ENCODE measurements around the gene WDR53.
"Not testable (repeated sequence)": the region's sequence is repeated elsewhere in the genome, so short reads cannot be mapped to it uniquely, and the experiment has no call there.

The WDR53 gene

GRCh38 chr3:196558476-196558875, 9.9 kb downstream of the WDR53 start:
- no peak for DNase-seq (ENCODE audit: low read depth)

DNA sequence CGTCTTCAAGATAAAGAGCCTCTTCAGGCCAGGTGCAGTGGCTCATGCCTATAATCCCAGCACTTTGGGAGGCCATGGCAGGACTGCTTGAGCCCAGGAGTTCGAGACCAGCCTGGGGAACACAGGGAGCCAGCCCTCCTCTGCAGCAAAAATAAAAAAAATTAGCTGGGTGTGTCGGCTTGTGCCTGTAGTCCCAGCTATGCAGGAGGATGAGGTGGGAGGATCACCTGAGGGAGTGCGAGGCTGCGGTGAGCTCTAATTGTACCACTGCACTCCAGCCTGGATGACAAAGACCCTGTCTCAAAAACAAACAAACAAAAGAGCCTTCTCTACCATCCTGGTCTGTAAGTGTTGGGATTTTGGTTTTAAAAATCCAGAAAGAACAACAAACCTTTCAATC, 11.1 kb downstream of the WDR53 start:
- no peak for DNase-seq (ENCODE audit: low read depth)

- DNase-seq (ENCODE audit: low read depth) = no peak
These were observed 13.1 kb downstream of the WDR53 start for GRCh38 chr3:196555295-196555694.

- no peak for DNase-seq (ENCODE audit: low read depth)
These were observed 14.1 kb downstream of the WDR53 start for GRCh38 chr3:196554205-196554604.

GRCh38 chr3:196553551-196553950, 14.8 kb downstream of the WDR53 start:
- no peak for DNase-seq (ENCODE audit: low read depth)

DNA sequence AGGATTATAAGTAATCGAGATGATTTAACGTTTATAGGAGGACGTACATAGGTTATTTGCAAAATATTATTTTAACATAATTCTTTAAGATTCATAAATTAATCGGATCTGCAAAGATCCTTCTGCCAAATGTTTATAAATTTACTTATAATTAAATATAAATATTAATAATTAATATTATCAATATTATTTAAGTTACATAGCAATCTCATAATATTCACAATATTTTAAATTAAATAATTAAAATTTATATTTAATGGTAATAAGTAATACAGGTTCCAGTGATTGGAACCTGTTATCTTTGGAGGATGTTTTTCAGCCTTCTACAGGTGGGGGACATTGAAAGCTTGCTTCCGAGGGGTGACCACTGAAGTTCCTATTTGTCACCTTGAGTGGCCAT, 16.1 kb downstream of the WDR53 start:
- DNase-seq (ENCODE audit: low read depth) = no peak

GRCh38 chr3:196550172-196550571, 18.2 kb downstream of the WDR53 start:
- not testable (repeated sequence) for DNase-seq (ENCODE audit: low read depth)

GRCh38 chr3:196549312-196549711, 19.0 kb downstream of the WDR53 start:
- not testable (repeated sequence) for DNase-seq (ENCODE audit: low read depth)

DNA sequence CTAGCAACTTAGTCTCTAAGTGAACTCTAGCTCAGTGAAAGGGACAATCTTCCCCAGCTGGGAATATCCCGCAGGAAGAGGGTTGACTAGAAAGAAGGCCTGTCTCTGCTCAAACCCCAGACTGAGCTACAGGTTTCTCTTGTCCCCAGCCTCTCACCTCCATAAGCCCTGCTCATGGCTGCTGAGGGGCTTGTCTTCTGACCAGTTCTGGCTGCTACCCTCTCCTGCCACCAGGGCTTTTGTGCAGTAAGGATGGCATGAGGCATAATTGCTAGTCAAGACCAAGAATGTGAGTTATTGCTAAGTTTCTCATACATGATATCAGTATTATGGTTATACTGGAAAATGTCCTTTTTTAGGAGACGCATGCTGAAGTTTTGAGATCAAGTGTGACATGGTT, 21.3 kb downstream of the WDR53 start:
- no peak for DNase-seq (ENCODE audit: low read depth)

GRCh38 chr3:196546537-196546936, 21.8 kb downstream of the WDR53 start:
- DNase-seq (ENCODE audit: low read depth) = no peak

DNA sequence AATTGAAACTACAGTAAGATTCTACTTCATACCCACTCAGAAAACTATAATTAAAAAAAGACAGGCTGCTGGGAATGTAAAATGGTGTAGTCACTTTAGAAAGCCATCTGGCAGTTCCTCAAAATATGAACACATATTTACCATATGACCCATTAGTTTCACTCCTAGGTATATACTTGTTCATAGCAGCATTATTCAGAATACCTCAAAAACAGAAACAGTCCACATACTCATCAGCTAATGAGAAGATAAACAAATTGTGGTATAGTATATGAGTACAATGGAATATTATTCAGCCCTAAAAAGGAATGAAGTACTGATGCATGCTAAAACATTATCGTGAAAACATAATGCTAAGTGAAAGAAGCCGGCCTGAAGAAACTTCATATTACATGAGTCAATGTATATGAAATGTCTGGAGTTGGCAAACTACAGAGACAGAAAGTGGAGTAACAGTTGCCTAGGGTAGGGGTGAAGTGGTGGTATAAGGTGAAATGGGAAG, 23.8 kb downstream of the WDR53 start:
- DNase-seq (ENCODE audit: low read depth) = no peak

DNA sequence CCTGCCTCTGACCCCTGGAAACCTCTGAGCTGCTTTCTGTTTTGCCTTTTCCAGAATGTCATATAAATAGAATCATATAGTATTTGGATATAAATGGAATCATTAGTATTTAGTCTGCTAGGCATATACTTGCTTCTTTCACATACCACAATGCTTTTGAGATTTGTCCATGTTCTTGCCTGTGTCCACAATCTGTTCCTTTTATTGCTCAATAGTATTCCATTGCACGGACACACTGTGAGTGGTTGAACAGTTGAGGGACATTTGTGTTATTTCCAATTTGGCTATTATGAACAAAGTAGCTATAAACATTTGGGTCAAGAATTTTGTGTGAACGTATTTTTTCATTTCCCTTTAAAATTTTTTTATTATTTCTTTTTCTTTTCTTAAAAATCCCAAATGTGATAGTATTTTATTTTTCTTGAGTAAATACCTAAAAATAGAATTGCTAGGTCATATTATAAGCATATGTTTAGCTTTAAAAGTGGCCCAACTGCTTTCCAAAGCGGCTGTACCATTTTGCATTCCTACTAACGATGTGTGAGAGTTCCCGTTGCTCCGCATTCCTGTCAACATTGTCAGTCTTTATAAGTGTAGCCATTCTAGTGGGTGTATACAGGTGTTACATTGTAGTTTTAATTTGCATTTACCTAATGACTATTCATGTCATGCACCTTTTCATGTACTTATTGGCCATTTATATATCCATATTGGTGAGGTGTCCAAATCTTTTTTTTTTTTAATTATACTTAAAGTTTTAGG, 26.5 kb downstream of the WDR53 start:
- DNase-seq (ENCODE audit: low read depth) = no peak

GRCh38 chr3:196537319-196537984, 30.9 kb downstream of the WDR53 start:
- DNase-seq (ENCODE audit: low read depth) = no peak

- no peak for DNase-seq (ENCODE audit: low read depth)
These were observed 35.1 kb downstream of the WDR53 start for GRCh38 chr3:196533260-196533681.

- DNase-seq (ENCODE audit: low read depth) = no peak
These were observed 36.9 kb downstream of the WDR53 start for GRCh38 chr3:196531418-196531817.

DNA sequence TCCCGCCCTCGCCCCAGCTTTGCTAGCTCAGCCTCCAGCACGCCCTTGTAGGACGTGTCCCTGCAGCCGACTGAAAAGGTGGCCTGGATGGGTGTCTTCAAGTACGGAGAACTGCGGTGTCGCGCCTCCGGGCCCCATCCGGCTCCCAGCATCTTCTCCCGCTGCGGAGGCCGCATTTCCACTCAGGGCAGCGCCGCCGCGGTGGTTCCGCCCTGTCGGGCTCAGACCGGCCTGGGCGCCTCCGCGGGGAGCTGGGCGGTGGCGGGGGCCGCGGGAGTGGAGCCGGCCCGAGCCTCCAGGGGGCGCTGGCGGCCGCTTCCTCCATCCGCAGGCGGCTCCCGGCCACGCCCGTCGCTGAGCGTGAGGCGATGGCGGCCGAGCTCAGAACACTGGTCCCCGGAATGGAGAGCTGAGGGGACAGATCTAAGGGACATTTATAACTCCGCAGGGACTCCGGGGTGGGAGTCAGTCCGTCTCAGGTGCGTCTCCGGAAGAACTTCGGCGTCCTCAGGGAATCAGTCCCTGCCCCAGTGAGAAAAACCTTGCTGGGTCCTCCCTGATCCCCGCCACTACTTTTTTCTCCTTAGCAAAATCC, 39.6 kb downstream of the WDR53 start:
- no peak for DNase-seq (ENCODE audit: low read depth)

- no peak for DNase-seq (ENCODE audit: low read depth)
These were observed 43.2 kb downstream of the WDR53 start for GRCh38 chr3:196525141-196525540.

GRCh38 chr3:196524527-196524926, 43.8 kb downstream of the WDR53 start:
- DNase-seq (ENCODE audit: low read depth) = no peak

- no peak for DNase-seq (ENCODE audit: low read depth)
These were observed 44.5 kb downstream of the WDR53 start for GRCh38 chr3:196523841-196524240.

- DNase-seq (ENCODE audit: low read depth) = not testable (repeated sequence)
These were observed 47.1 kb downstream of the WDR53 start for GRCh38 chr3:196521291-196521690.

DNA sequence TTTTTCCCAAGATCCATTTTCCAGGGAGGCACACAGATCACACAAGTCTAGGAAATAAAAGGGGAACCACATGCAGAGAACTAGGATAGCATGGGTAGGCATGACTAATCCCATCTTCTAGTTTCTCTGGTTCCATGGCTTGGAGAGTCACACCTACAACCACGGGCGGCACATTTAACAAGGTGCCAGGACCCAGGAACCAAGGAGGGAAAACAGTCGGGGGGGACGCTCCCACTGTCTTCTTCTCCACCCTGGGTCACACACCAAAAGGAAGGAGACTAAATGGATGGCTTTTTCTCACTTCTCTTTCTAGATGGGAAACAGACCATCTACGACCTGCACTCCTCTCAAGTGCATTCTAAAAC, 48.7 kb downstream of the WDR53 start:
- DNase-seq (ENCODE audit: low read depth) = no peak

DNA sequence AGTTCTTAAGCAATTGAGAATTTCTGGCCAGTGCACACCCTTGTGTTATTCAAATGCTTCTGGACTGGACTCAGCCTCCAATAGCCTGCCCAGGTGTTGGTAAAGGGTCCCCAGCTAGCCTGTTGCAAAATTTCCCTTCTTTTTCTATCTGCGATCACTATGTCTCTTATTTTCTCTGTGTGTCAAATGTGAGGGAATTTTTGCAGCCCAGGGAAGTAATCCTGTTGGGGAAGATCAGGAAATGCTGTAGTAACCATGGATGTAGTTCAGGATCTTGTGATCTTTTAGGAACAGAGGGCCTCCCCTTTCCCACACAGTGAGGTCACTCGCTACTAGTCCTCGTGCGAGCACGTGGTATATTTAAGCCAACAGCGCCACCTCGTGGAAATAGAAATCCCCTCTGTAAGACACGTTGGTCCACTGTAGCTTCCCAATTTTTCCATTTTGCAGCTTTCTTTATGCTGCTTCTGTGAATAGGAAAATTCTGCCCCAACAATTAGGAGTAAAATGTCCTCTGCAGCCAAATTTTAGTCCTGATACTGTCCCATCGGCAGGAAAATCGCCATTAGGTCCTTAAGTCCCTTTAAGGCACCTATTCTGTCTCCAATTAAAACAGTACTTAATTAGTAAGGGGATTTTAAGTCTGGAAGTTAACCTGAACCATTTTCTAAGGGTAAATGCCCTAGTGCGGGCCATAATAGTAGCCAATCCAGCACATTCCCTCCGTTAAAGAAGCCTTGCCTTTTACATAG, 49.2 kb downstream of the WDR53 start:
- DNase-seq (ENCODE audit: low read depth) = peak; percentile 53
